ENCODE results near the gene MGAT4A.

GRCh38 chr2:98634406-98635092 lies 96.4 kb downstream of the MGAT4A start:
- TF ChIP-seq, protein P1, sequence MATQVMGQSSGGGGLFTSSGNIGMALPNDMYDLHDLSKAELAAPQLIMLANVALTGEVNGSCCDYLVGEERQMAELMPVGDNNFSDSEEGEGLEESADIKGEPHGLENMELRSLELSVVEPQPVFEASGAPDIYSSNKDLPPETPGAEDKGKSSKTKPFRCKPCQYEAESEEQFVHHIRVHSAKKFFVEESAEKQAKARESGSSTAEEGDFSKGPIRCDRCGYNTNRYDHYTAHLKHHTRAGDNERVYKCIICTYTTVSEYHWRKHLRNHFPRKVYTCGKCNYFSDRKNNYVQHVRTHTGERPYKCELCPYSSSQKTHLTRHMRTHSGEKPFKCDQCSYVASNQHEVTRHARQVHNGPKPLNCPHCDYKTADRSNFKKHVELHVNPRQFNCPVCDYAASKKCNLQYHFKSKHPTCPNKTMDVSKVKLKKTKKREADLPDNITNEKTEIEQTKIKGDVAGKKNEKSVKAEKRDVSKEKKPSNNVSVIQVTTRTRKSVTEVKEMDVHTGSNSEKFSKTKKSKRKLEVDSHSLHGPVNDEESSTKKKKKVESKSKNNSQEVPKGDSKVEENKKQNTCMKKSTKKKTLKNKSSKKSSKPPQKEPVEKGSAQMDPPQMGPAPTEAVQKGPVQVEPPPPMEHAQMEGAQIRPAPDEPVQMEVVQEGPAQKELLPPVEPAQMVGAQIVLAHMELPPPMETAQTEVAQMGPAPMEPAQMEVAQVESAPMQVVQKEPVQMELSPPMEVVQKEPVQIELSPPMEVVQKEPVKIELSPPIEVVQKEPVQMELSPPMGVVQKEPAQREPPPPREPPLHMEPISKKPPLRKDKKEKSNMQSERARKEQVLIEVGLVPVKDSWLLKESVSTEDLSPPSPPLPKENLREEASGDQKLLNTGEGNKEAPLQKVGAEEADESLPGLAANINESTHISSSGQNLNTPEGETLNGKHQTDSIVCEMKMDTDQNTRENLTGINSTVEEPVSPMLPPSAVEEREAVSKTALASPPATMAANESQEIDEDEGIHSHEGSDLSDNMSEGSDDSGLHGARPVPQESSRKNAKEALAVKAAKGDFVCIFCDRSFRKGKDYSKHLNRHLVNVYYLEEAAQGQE (IDR thresholded peaks at IDR 0.05; ENCODE audit: low read depth): no peak
- TF ChIP-seq TCF12 (IDR thresholded peaks at IDR 0.05; ENCODE audit: low read depth) (no peak), EP300 (IDR thresholded peaks at IDR 0.05; ENCODE audit: borderline replicate concordance) (no peak), FOXM1 (IDR thresholded peaks at IDR 0.05; ENCODE audit: borderline replicate concordance, low read depth) (no peak), CEBPB (IDR thresholded peaks at IDR 0.05) (no peak), ZBTB7A (IDR thresholded peaks at IDR 0.05; ENCODE audit: low read depth) (no peak), RAD21 (IDR thresholded peaks at IDR 0.05; ENCODE audit: low read depth) (peak; percentile 48; the same call in 1 of the 2 replicates), YY1 (IDR thresholded peaks at IDR 0.05; ENCODE audit: low read depth) (no peak), EGR1 (IDR thresholded peaks at IDR 0.05) (no peak), TAF1 (IDR thresholded peaks at IDR 0.05; ENCODE audit: low read depth) (no peak), NFIC (IDR thresholded peaks at IDR 0.05) (no peak), TEAD4 (IDR thresholded peaks at IDR 0.05) (no peak)
- TF ChIP-seq, protein P2, sequence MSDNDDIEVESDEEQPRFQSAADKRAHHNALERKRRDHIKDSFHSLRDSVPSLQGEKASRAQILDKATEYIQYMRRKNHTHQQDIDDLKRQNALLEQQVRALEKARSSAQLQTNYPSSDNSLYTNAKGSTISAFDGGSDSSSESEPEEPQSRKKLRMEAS (IDR thresholded peaks at IDR 0.05): no peak
